CD8-positive, alpha-beta memory T cell (primary cell): ENCODE data around the gene PRR19. TPM values are rescaled to one million over a fixed set of nuclear protein-coding genes. Genes with fewer than 3 reads are reported as not detected.
A peak's percentile ranks its signal among the peaks of the same experiment; 100 is the strongest.

Experiments
- CTCF ChIA-PET: fragments of 350-600 bp; sonication (Branson Sonifier 250); formaldehyde crosslinking; loops from one replicate; lab custom pipeline; 2021; ENCODE audit warnings: antibody characterized with exemption; lab: Charles Lee
- POLR2A ChIA-PET: fragments of 350-600 bp; sonication (Branson Sonifier 250); formaldehyde crosslinking; loops from one replicate; lab custom pipeline; 2021; ENCODE audit warnings: antibody characterized with exemption; lab: Charles Lee
- DNase-seq, 5 donors: peaks; one replicate each; pipeline versions ENCODE4 v3.0.0 to v3.0.0-alpha.2; 2020 to 2022; ENCODE audit warnings: mixed read lengths in 1 of 5
- H3K27ac ChIP-seq: one replicate; pipeline ENCODE4 v1.7.0; 2013; ENCODE audit warnings: low read depth, mild to moderate bottlenecking, low read length, moderate library complexity
- H3K27me3 ChIP-seq: 2 replicates; pipeline ENCODE4 v1.7.0; 2013; ENCODE audit warnings: low read length, mild to moderate bottlenecking; ENCODE audit not compliant: insufficient read depth, poor library complexity, severe bottlenecking
- H3K36me3 ChIP-seq: 2 replicates; pipeline ENCODE4 v1.7.0; 2013; ENCODE audit warnings: mild to moderate bottlenecking, low read length, moderate library complexity; ENCODE audit not compliant: insufficient read depth
- H3K4me1 ChIP-seq: 2 replicates; pipeline ENCODE4 v1.7.0; 2013; ENCODE audit warnings: mild to moderate bottlenecking, low read length, moderate library complexity; ENCODE audit not compliant: insufficient read depth
- H3K4me3 ChIP-seq: 2 replicates; pipeline ENCODE4 v1.7.0; 2013; ENCODE audit warnings: mild to moderate bottlenecking, low read length
- H3K9me3 ChIP-seq: 2 replicates; pipeline ENCODE4 v1.7.0; 2013; ENCODE audit warnings: mild to moderate bottlenecking, low read length
- H3K27ac Mint-ChIP-seq, 8 donors: one replicate each; pipeline ENCODE4 v1.8.0; 2020 to 2021; ENCODE audit warnings: mixed read lengths in 8 of 8, mild to moderate bottlenecking in 6 of 8, inconsistent platforms in 3 of 8, moderate library complexity in 3 of 8
- H3K27me3 Mint-ChIP-seq, 2 donors: one replicate each; pipeline ENCODE4 v1.8.0; 2020 to 2021; ENCODE audit warnings: mixed read lengths in 2 of 2, mild to moderate bottlenecking in 1 of 2, moderate library complexity in 1 of 2
- H3K36me3 Mint-ChIP-seq, 3 donors: one replicate each; pipeline ENCODE4 v1.8.0; 2020 to 2021; ENCODE audit warnings: mixed read lengths in 3 of 3, inconsistent platforms in 1 of 3, mild to moderate bottlenecking in 1 of 3
- H3K4me1 Mint-ChIP-seq, 3 donors: one replicate each; pipeline ENCODE4 v1.8.0; 2020 to 2021; ENCODE audit warnings: mixed read lengths in 3 of 3, inconsistent platforms in 1 of 3, mild to moderate bottlenecking in 1 of 3
- H3K4me3 Mint-ChIP-seq, 7 donors: one replicate each; pipeline ENCODE4 v1.8.0; 2020 to 2021; ENCODE audit warnings: mixed read lengths in 7 of 7, mild to moderate bottlenecking in 6 of 7, moderate library complexity in 4 of 7, inconsistent platforms in 2 of 7
- H3K9me3 Mint-ChIP-seq, 5 donors: one replicate each; pipeline ENCODE4 v1.8.0; 2020 to 2022; ENCODE audit warnings: mixed read lengths in 5 of 5, mild to moderate bottlenecking in 3 of 5, moderate library complexity in 2 of 5, inconsistent platforms in 1 of 5
- polyA plus RNA-seq: library from polyadenylated mRNA; unstranded; fragments of 300-500 nt; fragmentation: Illumina TruSeq; gene quantifications from one replicate; pipeline ENCODE4 v1.2.3, GENCODE V29; 2021
- total RNA-seq, 2 experiments: library from RNA; stranded (reverse); gene quantifications; one replicate each; pipeline ENCODE4 v1.2.3, GENCODE V29; 2021

PRR19 gene
- total and polyA plus RNA-seq, 3 experiments from 2014 or later, result 0.64 to 1.0 (median 0.73) TPM

- H3K4me1 Mint-ChIP-seq, result peaks cover 9 to 21% (median 11%) of the 10 kb centered on the region in 3 donors
- peaks cover 0 to 79% (median 2%) of the 10 kb centered on the region in 3 donors for H3K36me3 Mint-ChIP-seq
- Histone ChIP-seq H3K4me3 (no peak overlapping the region), H3K27ac (no peak overlapping the region), H3K9me3 (no peaks in the 10 kb centered on the region), H3K36me3 (peaks cover 20% of the 10 kb centered on the region), H3K4me1 (peaks cover 12% of the 10 kb centered on the region), H3K27me3 (no peaks in the 10 kb centered on the region)
- POLR2A ChIA-PET, result no interaction called here
- H3K9me3 Mint-ChIP-seq, result no peaks in the 10 kb centered on the region
- no peak overlapping the region for H3K27ac Mint-ChIP-seq
- CTCF ChIA-PET, result no interaction called here
- no peaks in the 10 kb centered on the region for H3K27me3 Mint-ChIP-seq
- DNase-seq, result no peak
- no peak overlapping the region for H3K4me3 Mint-ChIP-seq
Measured at GRCh38 chr19:42290136-42290522, 11.8 kb upstream of the PRR19 start.

DNA sequence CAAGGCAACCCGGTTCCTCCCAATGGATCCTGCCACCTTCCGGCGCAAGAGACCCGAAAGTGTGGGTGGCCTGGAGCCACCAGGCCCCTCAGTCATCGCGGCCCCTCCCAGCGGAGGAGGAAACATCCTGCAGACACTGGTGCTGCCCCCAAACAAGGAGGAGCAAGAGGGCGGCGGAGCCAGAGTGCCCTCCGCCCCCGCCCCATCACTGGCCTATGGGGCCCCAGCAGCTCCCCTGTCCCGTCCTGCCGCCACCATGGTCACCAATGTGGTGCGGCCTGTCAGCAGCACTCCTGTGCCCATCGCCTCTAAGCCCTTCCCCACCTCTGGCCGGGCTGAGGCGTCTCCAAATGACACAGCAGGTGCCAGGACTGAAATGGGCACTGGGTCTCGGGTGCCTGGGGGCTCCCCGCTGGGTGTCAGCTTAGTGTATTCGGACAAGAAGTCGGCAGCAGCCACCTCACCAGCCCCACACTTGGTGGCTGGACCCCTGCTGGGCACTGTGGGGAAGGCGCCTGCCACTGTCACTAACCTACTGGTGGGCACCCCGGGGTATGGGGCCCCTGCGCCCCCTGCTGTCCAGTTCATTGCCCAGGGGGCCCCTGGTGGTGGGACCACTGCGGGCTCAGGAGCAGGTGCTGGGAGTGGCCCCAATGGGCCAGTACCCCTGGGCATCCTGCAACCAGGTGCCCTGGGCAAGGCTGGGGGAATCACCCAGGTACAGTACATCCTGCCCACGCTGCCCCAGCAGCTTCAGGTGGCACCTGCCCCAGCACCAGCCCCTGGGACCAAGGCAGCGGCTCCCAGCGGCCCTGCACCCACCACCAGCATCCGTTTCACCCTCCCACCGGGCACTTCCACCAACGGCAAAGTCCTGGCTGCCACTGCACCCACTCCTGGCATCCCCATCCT is 11.2 kb upstream of the PRR19 start:
- Histone ChIP-seq H3K9me3 (no peaks in the 10 kb centered on the region), H3K4me3 (no peak overlapping the region), H3K27ac (no peak overlapping the region), H3K4me1 (peaks cover 5% of the 10 kb centered on the region), H3K27me3 (no peaks in the 10 kb centered on the region), H3K36me3 (peaks cover 20% of the 10 kb centered on the region)
- ChIA-PET POLR2A (no interaction called here), CTCF (interaction anchor here (1.1 to 1.2 kb wide), 2 partner anchors 158 to 171 kb away, joined by 4 read pairs; partner anchors contain the start of gene POU2F2)
- Mint-ChIP-seq H3K27ac (peak overlapping the region in 2 of 8 donors; percentile 26 to 77), H3K4me1 (peaks cover 5 to 14% (median 6%) of the 10 kb centered on the region in 3 donors), H3K27me3 (no peaks in the 10 kb centered on the region), H3K9me3 (no peaks in the 10 kb centered on the region), H3K36me3 (peaks cover 0 to 83% (median 2%) of the 10 kb centered on the region in 3 donors), H3K4me3 (no peak overlapping the region)
- DNase-seq, result peak; percentile 53 to 78 (median 60)

DNA sequence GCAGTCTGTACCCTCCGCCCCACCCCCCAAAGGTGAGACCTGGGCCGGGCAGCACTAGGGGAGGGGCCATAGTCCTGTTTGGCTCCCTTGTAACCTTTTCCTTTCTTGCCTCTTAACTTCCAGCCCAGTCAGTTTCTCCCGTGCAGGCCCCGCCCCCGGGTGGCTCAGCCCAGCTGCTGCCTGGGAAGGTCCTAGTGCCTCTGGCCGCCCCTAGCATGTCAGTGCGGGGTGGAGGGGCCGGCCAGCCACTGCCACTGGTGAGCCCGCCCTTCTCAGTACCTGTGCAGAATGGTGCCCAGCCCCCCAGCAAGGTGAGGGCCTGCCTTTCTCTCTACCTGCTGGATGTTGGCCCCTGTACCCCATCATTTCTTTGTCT is 10.5 kb upstream of the PRR19 start:
- POLR2A ChIA-PET, result no interaction called here
- H3K27ac Mint-ChIP-seq, result peak overlapping the region in 3 of 8 donors; percentile 64 to 90 (median 77)

GRCh38 chr19:42292042-42292960 is 9.6 kb upstream of the PRR19 start:
- no peaks in the 10 kb centered on the region for H3K4me1 ChIP-seq
- no peak overlapping the region for H3K27ac ChIP-seq
- no peaks in the 10 kb centered on the region for H3K27me3 ChIP-seq
- Mint-ChIP-seq H3K4me3 (no peak overlapping the region), H3K27ac (peak overlapping the region in 3 of 8 donors; percentile 74 to 90 (median 77)), H3K36me3 (peaks cover 0 to 77% (median 2%) of the 10 kb centered on the region in 3 donors), H3K9me3 (no peaks in the 10 kb centered on the region), H3K4me1 (peaks cover 5 to 13% (median 10%) of the 10 kb centered on the region in 3 donors), H3K27me3 (no peaks in the 10 kb centered on the region)
- CTCF ChIA-PET, result interaction anchor here (1.1 to 1.7 kb wide), 3 partner anchors 10 to 160 kb away, joined by 3 to 4 read pairs (median 4); partner anchors contain the start of gene POU2F2
- POLR2A ChIA-PET, result no interaction called here
- H3K36me3 ChIP-seq, result peaks cover 17% of the 10 kb centered on the region
- no peaks in the 10 kb centered on the region for H3K9me3 ChIP-seq
- DNase-seq, result no peak
- no peak overlapping the region for H3K4me3 ChIP-seq

More for the DNA sequence above, 10.5 kb upstream of the PRR19 start:
- no peak for DNase-seq
- H3K27ac ChIP-seq, result no peak overlapping the region
- Mint-ChIP-seq H3K4me3 (peak overlapping the region in 1 of 7 donors; percentile 62), H3K36me3 (peaks cover 0 to 79% (median 2%) of the 10 kb centered on the region in 3 donors), H3K27me3 (no peaks in the 10 kb centered on the region), H3K9me3 (no peaks in the 10 kb centered on the region), H3K4me1 (peaks cover 5 to 13% (median 10%) of the 10 kb centered on the region in 3 donors)
- no peaks in the 10 kb centered on the region for H3K4me1 ChIP-seq
- no peak overlapping the region for H3K4me3 ChIP-seq
- no peaks in the 10 kb centered on the region for H3K9me3 ChIP-seq
- H3K36me3 ChIP-seq, result peaks cover 20% of the 10 kb centered on the region
- CTCF ChIA-PET, result interaction anchor here (1.1 to 1.2 kb wide), 2 partner anchors 159 to 172 kb away, joined by 4 read pairs; partner anchors contain the start of gene POU2F2
- no peaks in the 10 kb centered on the region for H3K27me3 ChIP-seq

DNA sequence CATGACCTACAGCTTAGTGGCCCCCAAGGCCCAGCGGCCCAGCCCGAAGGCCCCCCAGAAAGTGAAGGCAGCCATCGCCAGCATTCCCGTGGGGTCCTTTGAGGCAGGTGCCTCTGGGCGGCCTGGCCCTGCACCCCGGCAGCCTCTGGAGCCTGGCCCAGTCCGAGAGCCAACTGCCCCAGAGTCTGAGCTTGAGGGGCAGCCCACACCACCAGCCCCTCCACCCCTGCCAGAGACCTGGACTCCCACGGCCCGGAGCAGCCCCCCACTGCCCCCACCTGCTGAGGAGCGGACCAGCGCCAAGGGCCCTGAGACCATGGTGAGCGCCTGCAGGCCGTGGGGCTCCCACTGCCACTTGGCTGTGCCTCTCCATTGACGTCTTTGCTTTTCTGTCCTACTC is 9.0 kb upstream of the PRR19 start:
- Histone ChIP-seq H3K27me3 (no peaks in the 10 kb centered on the region), H3K4me1 (no peaks in the 10 kb centered on the region), H3K4me3 (no peak overlapping the region), H3K27ac (no peak overlapping the region), H3K9me3 (no peaks in the 10 kb centered on the region), H3K36me3 (peaks cover 16% of the 10 kb centered on the region)
- DNase-seq, result no peak
- CTCF ChIA-PET, result interaction anchor here (1.4 to 2.2 kb wide), 3 partner anchors 11 to 15 kb away, joined by 3 to 6 read pairs (median 4); no protein-coding TSS in a partner anchor
- POLR2A ChIA-PET, result no interaction called here
- H3K27ac Mint-ChIP-seq, result peak overlapping the region in 1 of 8 donors; percentile 66
- no peak overlapping the region for H3K4me3 Mint-ChIP-seq
- H3K27me3 Mint-ChIP-seq, result no peaks in the 10 kb centered on the region
- H3K36me3 Mint-ChIP-seq, result peaks cover 0 to 71% (median 2%) of the 10 kb centered on the region in 3 donors
- no peaks in the 10 kb centered on the region for H3K9me3 Mint-ChIP-seq
- H3K4me1 Mint-ChIP-seq, result peaks cover 5 to 13% (median 10%) of the 10 kb centered on the region in 3 donors

- H3K27me3 Mint-ChIP-seq, result no peaks in the 10 kb centered on the region
- Histone ChIP-seq H3K4me3 (no peak overlapping the region), H3K27ac (no peak overlapping the region), H3K36me3 (peaks cover 11% of the 10 kb centered on the region), H3K9me3 (no peaks in the 10 kb centered on the region), H3K4me1 (no peaks in the 10 kb centered on the region), H3K27me3 (no peaks in the 10 kb centered on the region)
- peaks cover 0 to 65% (median 2%) of the 10 kb centered on the region in 3 donors for H3K36me3 Mint-ChIP-seq
- ChIA-PET POLR2A (no interaction called here), CTCF (interaction anchor here (0.6 to 2.2 kb wide), 4 partner anchors 12 to 182 kb away, joined by 3 to 6 read pairs (median 4); no protein-coding TSS in a partner anchor)
- no peak overlapping the region for H3K27ac Mint-ChIP-seq
- H3K4me1 Mint-ChIP-seq, result peaks cover 5 to 13% (median 10%) of the 10 kb centered on the region in 3 donors
- no peaks in the 10 kb centered on the region for H3K9me3 Mint-ChIP-seq
- no peak overlapping the region for H3K4me3 Mint-ChIP-seq
- no peak for DNase-seq
Measured at GRCh38 chr19:42293540-42293939, 8.4 kb upstream of the PRR19 start.

DNA sequence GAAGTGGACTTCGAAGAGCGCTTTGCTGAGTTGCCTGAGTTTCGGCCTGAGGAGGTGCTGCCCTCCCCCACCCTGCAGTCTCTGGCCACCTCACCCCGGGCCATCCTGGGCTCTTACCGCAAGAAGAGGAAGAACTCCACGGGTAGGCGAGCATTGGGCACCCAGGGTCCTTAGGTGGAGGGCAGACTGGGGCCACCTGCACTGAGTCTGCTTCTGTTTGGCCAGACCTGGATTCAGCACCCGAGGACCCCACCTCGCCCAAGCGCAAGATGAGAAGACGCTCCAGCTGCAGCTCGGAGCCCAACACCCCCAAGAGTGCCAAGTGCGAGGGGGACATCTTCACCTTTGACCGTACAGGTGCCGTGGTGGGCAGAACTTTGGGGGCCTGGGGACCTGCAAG is 8.0 kb upstream of the PRR19 start:
- Histone ChIP-seq H3K4me1 (no peaks in the 10 kb centered on the region), H3K27me3 (no peaks in the 10 kb centered on the region), H3K9me3 (no peaks in the 10 kb centered on the region), H3K27ac (no peak overlapping the region), H3K4me3 (no peak overlapping the region), H3K36me3 (peaks cover 8% of the 10 kb centered on the region)
- Mint-ChIP-seq H3K27ac (no peak overlapping the region), H3K36me3 (peaks cover 0 to 61% (median 2%) of the 10 kb centered on the region in 3 donors), H3K4me1 (peaks cover 5 to 13% (median 10%) of the 10 kb centered on the region in 3 donors), H3K9me3 (no peaks in the 10 kb centered on the region), H3K27me3 (no peaks in the 10 kb centered on the region), H3K4me3 (no peak overlapping the region)
- DNase-seq, result no peak
- ChIA-PET CTCF (interaction anchor here (0.6 to 2.9 kb wide), 5 partner anchors 12 to 183 kb away, joined by 3 to 16 read pairs (median 4); partner anchors contain the start of gene POU2F2), POLR2A (interaction anchor here (0.7 kb wide), 1 partner anchor 126 kb away, joined by 4 read pairs; no protein-coding TSS in a partner anchor)
